T-helper 1 cell treated with Interleukin-12 subunit alpha and Interleukin-12 subunit beta and Interleukin-4 antibody, amounts not matched to agents 30 ng/mL and 1 ng/mL, for 36 hours (primary cell): Measurements from ENCODE around the gene PKN2. TPM values are rescaled to one million over a fixed set of nuclear protein-coding genes. Genes with fewer than 3 reads are reported as not detected.
"Not testable (repeated sequence)": the region's sequence is repeated elsewhere in the genome, so short reads cannot be mapped to it uniquely, and the experiment has no call there.

Source experiments
- intact Hi-C: fragments of 100-400 bp; cut with micrococcal nuclease; formaldehyde crosslinking; loops from one replicate; pipeline ENCODE4 v1.15.1; 2024
- total RNA-seq: library from RNA; stranded (reverse); gene quantifications from 2 replicates; pipeline ENCODE4 v1.2.3, GENCODE V29; 2022

PKN2 gene
- total RNA-seq, 1 donor from 2014 or later: 32.6 TPM

- intact Hi-C loops: no loop called here
Measured at GRCh38 chr1:88784551-88784950, 100.5 kb downstream of the PKN2 start.

DNA sequence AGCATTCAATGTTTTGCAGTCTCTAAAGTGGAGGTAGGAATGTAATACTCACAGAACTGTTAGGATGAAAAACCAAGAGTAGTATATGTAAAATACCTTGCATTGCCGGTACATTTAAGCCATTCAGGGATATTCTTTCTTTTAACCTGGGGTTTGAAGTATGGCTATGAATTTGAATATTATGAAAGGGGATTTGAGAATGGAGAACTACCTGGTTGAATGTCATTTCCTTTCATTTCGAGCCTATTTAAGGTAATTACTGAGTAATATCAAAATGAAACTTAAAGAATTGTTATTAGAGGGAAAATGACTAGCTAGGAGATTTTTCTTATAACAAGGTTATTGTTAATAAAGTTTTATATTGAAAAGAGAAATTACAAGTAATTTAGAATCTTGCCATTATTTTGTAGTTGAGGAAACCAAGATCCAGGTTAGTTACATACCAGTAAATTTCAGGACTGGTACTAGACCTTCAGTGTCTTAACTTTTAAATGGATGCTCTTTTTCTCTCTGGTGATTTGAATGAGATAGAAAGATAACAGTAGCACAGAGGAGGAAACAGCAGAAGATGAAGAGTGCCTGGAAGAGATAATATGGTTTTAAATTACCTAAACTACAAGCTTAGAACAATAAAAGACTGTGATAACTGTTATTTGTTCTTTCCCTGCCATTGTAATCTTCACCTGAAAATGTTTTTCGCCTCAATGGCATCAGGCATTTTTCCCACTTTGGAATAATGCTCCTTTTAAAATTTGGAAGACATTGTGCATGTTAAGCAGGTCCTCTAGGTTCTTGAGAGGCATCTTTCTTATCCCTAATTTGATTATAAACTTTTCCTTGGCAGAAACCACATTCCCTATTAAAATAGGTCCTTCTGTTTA lies 103.2 kb downstream of the PKN2 start:
- intact Hi-C loops: no loop called here

DNA sequence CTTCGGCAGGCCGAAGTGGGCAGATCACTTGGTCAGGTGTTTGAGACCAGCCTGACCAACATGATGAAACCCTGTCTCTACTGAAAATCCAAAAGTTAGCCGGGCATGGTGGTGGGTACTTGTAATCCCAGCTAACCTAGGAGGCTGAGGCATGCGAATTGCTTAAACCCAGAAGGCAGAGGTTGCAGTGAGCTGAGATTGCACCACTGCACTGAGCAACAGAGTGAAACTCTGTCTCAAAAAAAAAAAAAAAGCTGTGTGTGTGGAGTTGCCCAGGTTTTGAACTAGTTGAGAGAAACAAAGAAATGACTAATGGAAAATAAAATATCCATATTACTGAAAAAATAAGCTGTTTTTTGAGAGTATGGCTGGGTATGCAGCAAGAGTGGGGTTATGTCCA lies 107.1 kb downstream of the PKN2 start:
- intact Hi-C loops: no loop called here

DNA sequence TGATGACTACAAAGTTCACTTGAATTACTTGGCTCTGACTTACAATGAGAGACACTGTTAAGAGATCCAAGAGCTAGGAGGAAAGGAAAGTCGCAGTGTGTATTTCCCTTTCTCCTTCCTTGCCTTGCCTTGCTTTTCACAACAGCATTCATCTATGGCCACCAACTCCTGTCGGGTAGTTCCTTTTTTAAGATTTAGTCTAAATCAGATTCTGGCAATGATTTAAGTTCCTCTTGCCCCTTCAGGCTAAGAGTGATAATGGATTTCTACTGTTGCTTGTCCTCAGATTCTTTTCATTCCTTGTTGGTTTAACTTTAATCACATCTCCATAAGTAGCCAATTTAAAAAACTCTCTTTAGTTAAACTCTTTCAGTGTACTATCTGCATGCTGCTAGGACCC lies 115.4 kb downstream of the PKN2 start:
- intact Hi-C loops: no loop called here

DNA sequence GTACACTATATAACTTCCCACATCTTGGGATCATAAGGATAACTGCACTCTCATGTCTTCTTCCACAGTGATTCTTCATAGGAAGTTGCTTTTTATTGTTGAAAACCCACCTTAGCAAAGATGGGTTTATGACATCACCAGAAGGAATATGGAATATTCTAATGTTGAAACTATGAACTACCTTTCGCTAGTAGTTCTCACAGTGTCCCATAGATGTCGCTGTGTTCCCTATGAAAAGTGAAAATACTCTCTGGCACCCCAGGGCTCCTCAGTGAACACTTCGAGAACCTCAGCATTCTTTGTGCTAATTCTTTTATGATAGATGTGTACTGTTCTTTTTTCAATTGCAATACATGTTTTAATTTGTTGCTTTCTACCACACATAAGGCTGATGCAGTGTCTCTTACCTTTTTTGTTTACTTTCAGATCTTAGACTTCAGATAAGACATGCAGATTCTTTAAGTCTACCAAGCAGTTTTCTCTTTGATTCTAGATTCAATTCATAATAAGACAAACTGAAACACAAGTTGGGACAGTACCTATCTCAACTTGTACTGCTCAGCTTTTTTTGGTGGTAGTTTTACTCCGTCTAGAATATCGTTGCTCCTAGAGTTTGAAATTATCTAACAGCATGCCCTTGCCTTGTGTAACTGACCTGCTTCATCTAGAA lies 116.4 kb downstream of the PKN2 start:
- intact Hi-C loops: loop anchor here (1.0 to 2.0 kb wide), 2 partner anchors 77 to 90 kb away; partner anchors contain the start of gene GTF2B

DNA sequence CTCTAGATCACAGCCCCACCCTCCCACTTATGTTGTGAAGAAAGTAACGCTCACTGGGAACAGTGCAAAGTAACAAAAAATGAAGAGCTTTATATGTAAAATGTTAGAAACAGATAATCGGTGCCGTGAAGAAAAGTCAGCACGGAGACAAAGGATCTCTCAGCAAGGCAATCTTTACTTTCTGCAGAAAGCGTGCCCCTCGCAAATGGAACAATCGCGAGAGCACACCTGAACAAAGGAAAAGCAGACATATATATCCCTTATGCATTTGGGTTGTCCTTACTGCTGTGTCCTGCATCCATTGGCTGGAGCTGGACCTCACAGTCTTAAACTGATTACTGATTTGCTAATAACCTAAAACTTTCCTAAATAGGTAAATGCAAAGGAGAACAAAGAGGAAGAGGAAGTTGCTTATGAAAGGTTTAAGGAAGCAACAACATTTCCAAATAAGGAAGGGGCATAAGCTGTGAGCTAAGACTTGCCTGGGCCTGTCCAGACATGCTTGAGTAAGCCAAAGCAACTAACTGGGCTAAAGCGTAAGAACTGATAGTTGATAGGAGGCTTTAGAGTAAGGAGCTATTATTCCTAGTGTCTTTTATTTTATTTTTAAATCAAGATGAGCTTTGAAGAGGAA lies 117.6 kb downstream of the PKN2 start:
- intact Hi-C loops: loop anchor here (2.0 kb wide), 1 partner anchor 89 kb away; the partner anchor contains the start of gene GTF2B

DNA sequence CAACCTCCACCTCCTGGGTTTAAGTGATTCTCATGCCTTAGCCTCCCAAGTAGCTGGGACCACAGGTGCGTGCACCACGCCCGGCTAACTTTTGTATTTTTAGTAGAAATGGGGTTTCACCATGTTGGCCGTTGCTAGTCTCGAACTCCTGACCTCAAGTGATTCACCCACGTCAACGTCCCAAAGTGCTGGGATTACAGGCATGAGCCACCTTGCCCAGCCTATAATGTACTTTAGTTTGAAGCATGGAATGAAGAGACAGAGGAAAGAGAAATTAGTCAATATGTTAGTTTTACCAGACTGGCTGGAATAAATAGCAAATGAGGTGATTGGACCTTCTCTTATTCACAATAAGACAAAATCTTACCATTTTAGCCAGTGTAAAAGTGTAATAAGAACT lies 118.3 kb downstream of the PKN2 start:
- intact Hi-C loops: no loop called here

GRCh38 chr1:88802950-88803349 lies 118.9 kb downstream of the PKN2 start:
- intact Hi-C loops: no loop called here

DNA sequence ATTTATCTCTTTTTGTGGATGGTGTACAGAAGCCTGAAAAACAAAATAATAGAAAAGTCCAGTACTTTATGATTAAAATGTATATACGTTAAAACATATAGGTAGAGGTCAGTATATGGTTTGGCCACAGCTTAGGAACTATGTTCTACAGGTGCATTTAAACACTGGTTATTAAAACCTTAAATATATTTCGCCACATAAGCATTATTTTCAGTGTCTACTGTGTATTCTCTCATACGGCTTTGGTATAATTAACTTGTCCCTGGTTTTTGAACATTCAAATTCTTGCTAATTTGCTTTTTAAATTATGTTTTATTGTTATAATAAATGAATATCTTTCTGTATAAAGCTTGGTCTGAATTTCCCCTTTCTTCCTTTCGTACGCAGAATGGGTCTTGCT lies 119.4 kb downstream of the PKN2 start:
- intact Hi-C loops: no loop called here

- intact Hi-C loops: no loop called here
Measured at GRCh38 chr1:88812366-88812765, 128.3 kb downstream of the PKN2 start.

GRCh38 chr1:88813471-88813870 lies 129.4 kb downstream of the PKN2 start:
- intact Hi-C loops: no loop called here

GRCh38 chr1:88819642-88820041 lies 135.6 kb downstream of the PKN2 start:
- intact Hi-C loops: not testable (repeated sequence)

DNA sequence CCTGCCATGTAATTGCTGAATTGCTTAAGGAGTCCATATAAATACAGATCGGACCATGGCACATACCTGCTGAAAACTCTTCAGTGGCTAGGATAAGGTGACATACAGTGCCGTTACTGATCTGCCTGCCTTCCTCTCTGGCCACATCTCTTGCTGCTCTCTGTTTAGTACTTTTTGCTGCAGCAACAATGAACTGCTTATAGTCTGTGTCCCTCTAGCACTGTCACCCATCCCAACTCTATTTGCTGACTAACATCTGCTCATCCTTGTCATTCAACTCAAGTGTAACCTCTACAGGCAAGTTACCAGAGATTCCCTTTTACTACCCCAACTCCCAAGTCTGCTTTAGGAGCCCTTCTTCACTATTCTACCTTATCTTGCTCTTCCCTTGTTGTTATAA lies 141.6 kb downstream of the PKN2 start:
- intact Hi-C loops: no loop called here

GRCh38 chr1:88847643-88848042 lies 163.6 kb downstream of the PKN2 start:
- intact Hi-C loops: no loop called here

- intact Hi-C loops: no loop called here
Measured at GRCh38 chr1:88851303-88852063, 167.4 kb downstream of the PKN2 start.

GRCh38 chr1:88867743-88868521 lies 183.9 kb downstream of the PKN2 start:
- intact Hi-C loops: loop anchor here (1.0 kb wide), 1 partner anchor 9 kb away; no protein-coding TSS in a partner anchor

DNA sequence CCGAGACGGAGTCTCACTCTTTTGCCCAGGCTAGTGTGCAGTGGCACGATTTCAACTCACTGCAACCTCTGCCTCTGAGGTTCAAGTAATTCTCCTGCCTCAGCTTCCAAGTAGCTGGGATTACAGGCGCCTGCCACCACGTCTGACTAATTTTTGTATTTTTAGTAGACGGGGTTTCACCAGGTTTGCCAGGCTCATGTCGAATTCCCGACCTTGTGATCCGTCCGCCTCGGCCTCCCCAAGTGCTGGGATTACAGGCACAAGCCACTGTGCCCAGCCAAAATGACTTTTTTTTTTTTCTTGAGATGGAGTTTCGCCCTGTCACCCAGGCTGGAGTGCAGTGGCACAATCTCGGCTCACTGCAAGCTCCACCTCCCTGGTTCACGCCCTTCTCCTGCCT lies 185.6 kb downstream of the PKN2 start:
- intact Hi-C loops: not testable (repeated sequence)

GRCh38 chr1:88873737-88874349 lies 189.8 kb downstream of the PKN2 start:
- intact Hi-C loops: no loop called here

GRCh38 chr1:88875595-88875994 lies 191.5 kb downstream of the PKN2 start:
- intact Hi-C loops: loop anchor here (5.0 kb wide), 1 partner anchor 693 kb away; no protein-coding TSS in a partner anchor
